Measurements from ENCODE around the gene FILIP1L. TPM values are rescaled to one million over a fixed set of nuclear protein-coding genes. Genes with fewer than 3 reads are reported as not detected.

The FILIP1L gene
- total RNA-seq, 4 donors from 2014 or later: 26.7 to 46.3 (median 30.8) TPM

GRCh38 chr3:100029052-100029451, 85.2 kb downstream of the FILIP1L start:
- H3K27ac ChIP-seq: no peak overlapping the region

GRCh38 chr3:100027321-100027720, 87.0 kb downstream of the FILIP1L start:
- no peak for DNase-seq (ENCODE audit: low spot score in 2 of 2)
- Histone ChIP-seq H3K36me3 (peaks cover 0 to 3% (median 0%) of the 10 kb centered on the region in 3 donors), H3K4me1 (peaks cover 0 to 5% (median 0%) of the 10 kb centered on the region in 4 donors), H3K4me3 (no peak overlapping the region), H3K27me3 (no peaks in the 10 kb centered on the region), H3K27ac (no peak overlapping the region), H3K9me3 (no peaks in the 10 kb centered on the region)
- TF ChIP-seq EP300 (IDR thresholded peaks at IDR 0.05): no peak
- no peak for TF ChIP-seq CTCF (IDR thresholded peaks at IDR 0.05)
- TF ChIP-seq POLR2A (IDR thresholded peaks at IDR 0.05): no peak
- WGBS, 2 donors: 63 to 76% methylated on average over 1 of the region's 1 CpG

More at GRCh38 chr3:100029052-100029451, 85.2 kb downstream of the FILIP1L start:
- no peak for DNase-seq (ENCODE audit: low spot score in 2 of 2)
- Histone ChIP-seq H3K4me1 (peaks cover 0 to 3% (median 0%) of the 10 kb centered on the region in 4 donors), H3K36me3 (peaks cover 0 to 3% (median 0%) of the 10 kb centered on the region in 3 donors), H3K4me3 (no peak overlapping the region), H3K27me3 (no peaks in the 10 kb centered on the region), H3K9me3 (no peaks in the 10 kb centered on the region)
- no peak for TF ChIP-seq CTCF (IDR thresholded peaks at IDR 0.05)
- no peak for TF ChIP-seq EP300 (IDR thresholded peaks at IDR 0.05)
- TF ChIP-seq POLR2A (IDR thresholded peaks at IDR 0.05): no peak
- WGBS, 2 donors: 95 to 98% methylated on average over 1 of the region's 1 CpG

- TF ChIP-seq CTCF (IDR thresholded peaks at IDR 0.05) (no peak), POLR2A (IDR thresholded peaks at IDR 0.05) (no peak), EP300 (IDR thresholded peaks at IDR 0.05) (no peak)
- Histone ChIP-seq H3K27ac (peak overlapping the region in 1 of 4 donors; percentile 42), H3K27me3 (no peaks in the 10 kb centered on the region), H3K4me1 (peaks cover 0 to 19% (median 3%) of the 10 kb centered on the region in 4 donors), H3K9me3 (no peaks in the 10 kb centered on the region), H3K4me3 (no peak overlapping the region), H3K36me3 (peaks cover 0 to 3% (median 0%) of the 10 kb centered on the region in 3 donors)
- WGBS, 2 donors: 44 to 51% methylated on average over 7 of the region's 7 CpGs
- DNase-seq (ENCODE audit: low spot score in 2 of 2): no peak
These were observed 89.6 kb downstream of the FILIP1L start for GRCh38 chr3:100024520-100025303.

- no peak for DNase-seq (ENCODE audit: low spot score in 2 of 2)
- H3K36me3 ChIP-seq: peaks cover 0 to 3% (median 0%) of the 10 kb centered on the region in 3 donors
- H3K4me3 ChIP-seq: no peak overlapping the region
- TF ChIP-seq CTCF (IDR thresholded peaks at IDR 0.05) (no peak), POLR2A (IDR thresholded peaks at IDR 0.05) (no peak), EP300 (IDR thresholded peaks at IDR 0.05) (no peak)
- no peaks in the 10 kb centered on the region for H3K9me3 ChIP-seq
- H3K27me3 ChIP-seq: no peaks in the 10 kb centered on the region
- 89 to 96% methylated on average over 1 of the region's 1 CpG for WGBS, 2 donors
- peaks cover 0 to 19% (median 3%) of the 10 kb centered on the region in 4 donors for H3K4me1 ChIP-seq
- no peak overlapping the region for H3K27ac ChIP-seq
These were observed 90.7 kb downstream of the FILIP1L start for GRCh38 chr3:100023595-100023994.

- DNase-seq (ENCODE audit: low spot score in 2 of 2): no peak
- no peak for TF ChIP-seq EP300 (IDR thresholded peaks at IDR 0.05)
- no peak for TF ChIP-seq POLR2A (IDR thresholded peaks at IDR 0.05)
- TF ChIP-seq CTCF (IDR thresholded peaks at IDR 0.05): no peak
- H3K9me3 ChIP-seq: no peaks in the 10 kb centered on the region
- H3K4me1 ChIP-seq: peaks cover 0 to 19% (median 3%) of the 10 kb centered on the region in 4 donors
- H3K27ac ChIP-seq: no peak overlapping the region
- WGBS, 2 donors: 33 to 48% methylated on average over 5 of the region's 5 CpGs
- peaks cover 0 to 3% (median 0%) of the 10 kb centered on the region in 3 donors for H3K36me3 ChIP-seq
- no peaks in the 10 kb centered on the region for H3K27me3 ChIP-seq
- no peak overlapping the region for H3K4me3 ChIP-seq
These were observed 91.2 kb downstream of the FILIP1L start for GRCh38 chr3:100023150-100023549.
